ENCODE results near the gene MST1R. TPM values are rescaled to one million over a fixed set of nuclear protein-coding genes. Genes with fewer than 3 reads are reported as not detected.
"Not testable (repeated sequence)": the region's sequence is repeated elsewhere in the genome, so short reads cannot be mapped to it uniquely, and the experiment has no call there.

Gene MST1R
- polyA plus RNA-seq, 1 donor from 2014 or later, result 4.2 TPM

GRCh38 chr3:49904448-49904847, 775 bp upstream of the MST1R start:
- not testable (repeated sequence) for H3K9me2 ChIP-seq (ENCODE audit: insufficient read depth, low read length); H3K9ac ChIP-seq (ENCODE audit: low read length); H3K4me3 ChIP-seq (ENCODE audit: low read length); H4K20me1 ChIP-seq (ENCODE audit: insufficient read depth); H3F3A ChIP-seq (ENCODE audit: insufficient read depth, low read length, poor library complexity, severe bottlenecking); H3K36me3 ChIP-seq (ENCODE audit: insufficient read depth, low read length); H3K9me3 ChIP-seq (ENCODE audit: low read length); H3K79me2 ChIP-seq (replicated peaks; ENCODE audit: insufficient read depth, low read length); H2AFZ ChIP-seq (ENCODE audit: low read depth, low read length); H3K27me3 ChIP-seq (ENCODE audit: insufficient read depth, low read depth, low read length); H3K27ac ChIP-seq (ENCODE audit: low read length); H3K4me2 ChIP-seq (ENCODE audit: low read length)

- Histone ChIP-seq H3K4me2 (ENCODE audit: low read length) (no peak overlapping the region), H3K27ac (ENCODE audit: low read length) (no peak overlapping the region), H3K36me3 (ENCODE audit: insufficient read depth, low read length) (no peaks in the 10 kb centered on the region), H3K4me3 (ENCODE audit: low read length) (no peak overlapping the region), H3F3A (ENCODE audit: insufficient read depth, low read length, poor library complexity, severe bottlenecking) (no peaks in the 10 kb centered on the region), H3K27me3 (ENCODE audit: insufficient read depth, low read depth, low read length) (no peaks in the 10 kb centered on the region), H4K20me1 (ENCODE audit: insufficient read depth) (no peaks in the 10 kb centered on the region), H3K9me2 (ENCODE audit: insufficient read depth, low read length) (no peaks in the 10 kb centered on the region), H3K9me3 (ENCODE audit: low read length) (no peaks in the 10 kb centered on the region), H3K79me2 (replicated peaks; ENCODE audit: insufficient read depth, low read length) (no peaks in the 10 kb centered on the region), H2AFZ (ENCODE audit: low read depth, low read length) (no peak overlapping the region), H3K9ac (ENCODE audit: low read length) (no peak overlapping the region)
- TF ChIP-seq EP300 (conservative IDR thresholded peaks at IDR 0.05; ENCODE audit: poor library complexity, severe bottlenecking), result no peak
- TF ChIP-seq MXI1 (conservative IDR thresholded peaks at IDR 0.05; ENCODE audit: poor library complexity, severe bottlenecking), result no peak
- TF ChIP-seq REST (IDR thresholded peaks at IDR 0.05; ENCODE audit: borderline replicate concordance), result no peak
- no peak for TF ChIP-seq CTCF (IDR thresholded peaks at IDR 0.05; ENCODE audit: poor library complexity, severe bottlenecking)
- TF ChIP-seq POLR2AphosphoS5 (IDR thresholded peaks at IDR 0.05), result no peak
- no peak for TF ChIP-seq SMC3 (conservative IDR thresholded peaks at IDR 0.05; ENCODE audit: poor library complexity)
- no peak for TF ChIP-seq TAF1 (IDR thresholded peaks at IDR 0.05; ENCODE audit: low read depth)
- TF ChIP-seq EZH2 (IDR thresholded peaks at IDR 0.05; ENCODE audit: borderline replicate concordance, insufficient read depth, low read length, poor library complexity, severe bottlenecking), result no peak
- no peak for TF ChIP-seq RAD21 (conservative IDR thresholded peaks at IDR 0.05)
These were observed 945 bp downstream of the MST1R start for GRCh38 chr3:49902511-49903345.
